Measurements from ENCODE around the gene KIAA1217. TPM values are rescaled to one million over a fixed set of nuclear protein-coding genes. Genes with fewer than 3 reads are reported as not detected.

The KIAA1217 gene
- total and polyA plus RNA-seq, 2 of the 8 experiments (the other 6 are each of a cell fraction or from before 2014, with no cell fraction given), result 4.5 to 15.6 TPM

DNA sequence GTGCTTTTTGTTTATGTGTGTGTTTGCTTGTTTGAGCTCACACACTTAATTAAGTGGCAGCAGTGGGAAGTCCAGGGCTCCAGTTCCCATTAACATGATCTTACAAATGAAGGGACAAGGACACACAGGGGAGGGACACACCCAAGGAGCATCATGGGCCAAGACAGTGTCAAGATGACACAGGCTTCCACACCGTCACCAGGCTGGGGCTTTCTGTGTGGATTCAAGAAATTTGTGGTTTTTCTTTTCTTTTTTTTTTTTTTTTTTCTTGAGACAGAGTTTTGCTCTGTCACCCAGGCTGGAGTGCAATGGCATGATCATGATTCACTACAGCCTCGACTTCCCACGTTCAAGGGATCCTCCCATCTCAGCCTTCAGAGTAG is 173.6 kb downstream of the KIAA1217 start:
- Histone ChIP-seq H3K23me2 (ENCODE audit: low read depth, low read length) (no peaks in the 10 kb centered on the region), H2AFZ (ENCODE audit: low read length) (no peak overlapping the region), H3K14ac (ENCODE audit: insufficient read length) (no peak overlapping the region), H3K4me2 (ENCODE audit: insufficient read depth in 1 of 2, low read depth in 2 of 2, low read length in 2 of 2) (no peak overlapping the region), H3K4ac (replicated peaks; ENCODE audit: insufficient read length, low read depth, low read length) (no peak overlapping the region), H2BK15ac (ENCODE audit: low read length) (no peak overlapping the region), H4K20me1 (replicated peaks in 1 of 2; ENCODE audit: control insufficient read depth in 1 of 2, insufficient read depth in 2 of 2, low read length in 2 of 2) (no peaks in the 10 kb centered on the region), H3K79me2 (ENCODE audit: control insufficient read depth in 1 of 2, insufficient read depth in 2 of 2, low read length in 2 of 2) (no peaks in the 10 kb centered on the region), H3K23ac (ENCODE audit: insufficient read length) (no peak overlapping the region), H4K8ac (ENCODE audit: extremely low read depth, insufficient read depth, low read length) (no peak overlapping the region), H3K9me3 (ENCODE audit: insufficient read depth in 2 of 2, low read depth in 1 of 2, low read length in 1 of 2) (no peaks in the 10 kb centered on the region), H2BK5ac (ENCODE audit: low read depth, low read length) (0 out of 2 replicates have a peak overlapping the region, but pooled peaks have one; percentile 78), H3K27me3 (replicated peaks in 1 of 4; ENCODE audit: control insufficient read depth in 3 of 4, extremely low read depth in 1 of 4, insufficient read depth in 3 of 4, low read length in 3 of 4) (no peaks in the 10 kb centered on the region), H3K79me1 (ENCODE audit: low read depth, low read length) (peaks cover 3% of the 10 kb centered on the region; the same call in 1 of the 2 replicates), H3K9ac (replicated peaks in 1 of 4; ENCODE audit: extremely low read depth in 1 of 4, low read depth in 3 of 4, low read length in 3 of 4) (no peak overlapping the region), H2BK20ac (ENCODE audit: low read length) (0 out of 2 replicates have a peak overlapping the region, but pooled peaks have one; percentile 44), H2BK120ac (replicated peaks; ENCODE audit: low read depth, low read length) (no peak overlapping the region), H3K18ac (ENCODE audit: extremely low read depth, low read length) (peak overlapping the region; percentile 68; the same call in 1 of the 2 replicates), H4K91ac (replicated peaks; ENCODE audit: insufficient read length, low read length) (no peak overlapping the region), H3K36me3 (ENCODE audit: control insufficient read depth in 2 of 4, insufficient read depth in 4 of 4, low read length in 3 of 4) (no peaks in the 10 kb centered on the region), H3K4me3 (ENCODE audit: extremely low read depth in 1 of 4, insufficient read depth in 2 of 4, low read depth in 3 of 4, low read length in 4 of 4) (no peak overlapping the region), H3K4me1 (replicated peaks in 1 of 4; ENCODE audit: control insufficient read depth in 3 of 4, insufficient read depth in 4 of 4, low read length in 3 of 4) (peaks cover 6 to 16% (median 11%) of the 10 kb centered on the region in 4 experiments), H3K27ac (ENCODE audit: low read depth, low read length) (no peak overlapping the region), H2BK12ac (ENCODE audit: low read depth, low read length) (peak overlapping the region; percentile 89), H3K56ac (replicated peaks; ENCODE audit: insufficient read length, low read depth, low read length) (no peak overlapping the region), H2AK5ac (ENCODE audit: low read depth, low read length) (peak overlapping the region; percentile 61; the same call in 1 of the 2 replicates), H4K5ac (ENCODE audit: insufficient read length, low read depth, low read length) (no peak overlapping the region)
- FAIRE-seq (no peak), DNase-seq (ENCODE audit: low read depth in 1 of 2, low spot score in 2 of 2) (no peak)
- ChIA-PET CTCF (ENCODE audit: partially characterized antibody) (interaction anchor here (0.9 to 3.3 kb wide), 9 partner anchors 9 to 388 kb away, joined by 3 to 29 read pairs (median 6); no protein-coding TSS in a partner anchor), POLR2A (ENCODE audit: partially characterized antibody) (interaction anchor here (1.5 kb wide), 2 partner anchors 9 to 173 kb away, joined by 4 read pairs; partner anchors contain the start of gene KIAA1217)
- 78% methylated on average over 2 of the region's 3 CpGs; no CpG with 5 or more reads in 1 of the 2 experiments for WGBS, 2 experiments (ENCODE audit: extremely low coverage in 1 of 2, insufficient coverage in 1 of 2, insufficient read length in 1 of 2, insufficient replicate concordance in 2 of 2, low coverage in 1 of 2, low lambda C conversion rate in 2 of 2, missing lambda C conversion rate in 1 of 2)
- no peak for TF ChIP-seq TEAD4 (IDR thresholded peaks at IDR 0.05; ENCODE audit: low read depth, low read length)
- TF ChIP-seq SP4 (IDR thresholded peaks at IDR 0.05; ENCODE audit: low read length), result no peak
- TF ChIP-seq EZH2 (IDR thresholded peaks at IDR 0.05; ENCODE audit: low read depth, low read length, severe bottlenecking), result no peak
- TF ChIP-seq GTF2F1 (IDR thresholded peaks at IDR 0.05; ENCODE audit: borderline replicate concordance, low read depth, low read length), result no peak
- TF ChIP-seq SP1 (IDR thresholded peaks at IDR 0.05; ENCODE audit: low read depth, low read length), result no peak
- no peak for TF ChIP-seq RAD21 (IDR thresholded peaks at IDR 0.05 in 1 of 2, conservative IDR thresholded peaks at IDR 0.05 in 1 of 2; ENCODE audit: low read depth in 2 of 2, low read length in 2 of 2)
- no peak for TF ChIP-seq RNF2 (IDR thresholded peaks at IDR 0.05; ENCODE audit: borderline replicate concordance, low read depth, low read length, missing control alignments, poor library complexity, severe bottlenecking)
- TF ChIP-seq RXRA (IDR thresholded peaks at IDR 0.05; ENCODE audit: insufficient read depth, low read depth, low read length), result no peak
- TF ChIP-seq SAP30 (IDR thresholded peaks at IDR 0.05; ENCODE audit: insufficient read depth, insufficient replicate concordance, low read length), result no peak
- TF ChIP-seq FOSL1 (IDR thresholded peaks at IDR 0.05; ENCODE audit: insufficient read depth, low read depth, low read length), result no peak
- TF ChIP-seq, protein P1, sequence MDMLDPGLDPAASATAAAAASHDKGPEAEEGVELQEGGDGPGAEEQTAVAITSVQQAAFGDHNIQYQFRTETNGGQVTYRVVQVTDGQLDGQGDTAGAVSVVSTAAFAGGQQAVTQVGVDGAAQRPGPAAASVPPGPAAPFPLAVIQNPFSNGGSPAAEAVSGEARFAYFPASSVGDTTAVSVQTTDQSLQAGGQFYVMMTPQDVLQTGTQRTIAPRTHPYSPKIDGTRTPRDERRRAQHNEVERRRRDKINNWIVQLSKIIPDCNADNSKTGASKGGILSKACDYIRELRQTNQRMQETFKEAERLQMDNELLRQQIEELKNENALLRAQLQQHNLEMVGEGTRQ (IDR thresholded peaks at IDR 0.05; ENCODE audit: low read length), result no peak

Measured in H1 (cell line).